GM18520 (cell line): ENCODE measurements around the gene RREB1.
"Not testable (repeated sequence)": the region's sequence is repeated elsewhere in the genome, so short reads cannot be mapped to it uniquely, and the experiment has no call there.

Experiments
- ATAC-seq: cut with Tn5 transposase; IDR thresholded peaks from one replicate; pipeline ENCODE4 v1.9.1; 2021; ENCODE audit not compliant: unreplicated experiment

RREB1 gene

GRCh38 chr6:7274525-7274924, 166.8 kb downstream of the RREB1 start:
- not testable (repeated sequence) for ATAC-seq

- ATAC-seq, result no peak
Measured at GRCh38 chr6:7276199-7276524, 168.4 kb downstream of the RREB1 start.

GRCh38 chr6:7282097-7282906, 174.5 kb downstream of the RREB1 start:
- ATAC-seq, result no peak

- no peak for ATAC-seq
Measured at GRCh38 chr6:7283676-7284075, 175.9 kb downstream of the RREB1 start.

GRCh38 chr6:7285416-7285815, 177.7 kb downstream of the RREB1 start:
- no peak for ATAC-seq

- no peak for ATAC-seq
Measured at GRCh38 chr6:7290079-7290478, 182.3 kb downstream of the RREB1 start.

GRCh38 chr6:7292596-7293255, 185.0 kb downstream of the RREB1 start:
- ATAC-seq, result no peak

- ATAC-seq, result no peak
Measured at GRCh38 chr6:7295916-7296315, 188.2 kb downstream of the RREB1 start.

GRCh38 chr6:7296602-7297001, 188.8 kb downstream of the RREB1 start:
- no peak for ATAC-seq

GRCh38 chr6:7298113-7298512, 190.4 kb downstream of the RREB1 start:
- ATAC-seq, result no peak

GRCh38 chr6:7300926-7301325, 193.2 kb downstream of the RREB1 start:
- ATAC-seq, result no peak
